Fibroblast of the aortic adventitia (primary cell): ENCODE measurements around the gene AK5. TPM values are rescaled to one million over a fixed set of nuclear protein-coding genes. Genes with fewer than 3 reads are reported as not detected.

Experiments used
- DNase-seq: peaks from one replicate; pipeline ENCODE4 v3.0.0-alpha.2; 2010; ENCODE audit warnings: low read depth
- H3K4me3 ChIP-seq: 2 replicates; pipeline ENCODE4 v1.5.1; 2011; ENCODE audit warnings: low read depth, mild to moderate bottlenecking, control low read depth, low read length, moderate library complexity
- total RNA-seq: library from RNA; depleted of rRNA; stranded (reverse); fragments of >200 nt; gene quantifications from 2 replicates; pipeline ENCODE4 v1.2.3, GENCODE V29; 2012; ENCODE audit warnings: low replicate concordance
- TF ChIP-seq, protein P1 (sequence below): IDR thresholded peaks from 2 replicates; pipeline ENCODE4 v1.5.1; 2011; ENCODE audit warnings: mild to moderate bottlenecking, low read length, control low read depth, inconsistent platforms; ENCODE audit not compliant: insufficient read depth

AK5 gene
- total RNA-seq, 1 donor: 13.5 TPM

DNA sequence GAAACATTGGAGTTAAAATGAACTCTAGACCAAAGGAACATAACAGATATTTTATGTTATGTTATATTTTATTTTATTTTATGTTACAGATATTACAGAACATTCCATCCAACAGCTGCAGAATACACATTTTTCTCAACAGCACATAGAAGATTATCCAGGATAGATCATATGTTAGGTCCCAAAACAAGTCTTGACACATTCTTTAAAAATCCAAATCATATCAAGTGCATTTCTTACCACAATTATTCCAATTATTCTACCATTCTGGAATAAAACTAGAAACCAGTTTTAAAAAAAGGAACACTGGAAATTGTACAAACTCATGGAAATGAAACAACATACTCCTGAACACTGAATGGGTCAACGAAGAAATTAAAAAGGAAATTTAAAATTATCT is 31.7 kb upstream of the AK5 start:
- H3K4me3 ChIP-seq: no peak overlapping the region
- no peak for DNase-seq
- TF ChIP-seq, protein P1, sequence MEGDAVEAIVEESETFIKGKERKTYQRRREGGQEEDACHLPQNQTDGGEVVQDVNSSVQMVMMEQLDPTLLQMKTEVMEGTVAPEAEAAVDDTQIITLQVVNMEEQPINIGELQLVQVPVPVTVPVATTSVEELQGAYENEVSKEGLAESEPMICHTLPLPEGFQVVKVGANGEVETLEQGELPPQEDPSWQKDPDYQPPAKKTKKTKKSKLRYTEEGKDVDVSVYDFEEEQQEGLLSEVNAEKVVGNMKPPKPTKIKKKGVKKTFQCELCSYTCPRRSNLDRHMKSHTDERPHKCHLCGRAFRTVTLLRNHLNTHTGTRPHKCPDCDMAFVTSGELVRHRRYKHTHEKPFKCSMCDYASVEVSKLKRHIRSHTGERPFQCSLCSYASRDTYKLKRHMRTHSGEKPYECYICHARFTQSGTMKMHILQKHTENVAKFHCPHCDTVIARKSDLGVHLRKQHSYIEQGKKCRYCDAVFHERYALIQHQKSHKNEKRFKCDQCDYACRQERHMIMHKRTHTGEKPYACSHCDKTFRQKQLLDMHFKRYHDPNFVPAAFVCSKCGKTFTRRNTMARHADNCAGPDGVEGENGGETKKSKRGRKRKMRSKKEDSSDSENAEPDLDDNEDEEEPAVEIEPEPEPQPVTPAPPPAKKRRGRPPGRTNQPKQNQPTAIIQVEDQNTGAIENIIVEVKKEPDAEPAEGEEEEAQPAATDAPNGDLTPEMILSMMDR: no peak

DNA sequence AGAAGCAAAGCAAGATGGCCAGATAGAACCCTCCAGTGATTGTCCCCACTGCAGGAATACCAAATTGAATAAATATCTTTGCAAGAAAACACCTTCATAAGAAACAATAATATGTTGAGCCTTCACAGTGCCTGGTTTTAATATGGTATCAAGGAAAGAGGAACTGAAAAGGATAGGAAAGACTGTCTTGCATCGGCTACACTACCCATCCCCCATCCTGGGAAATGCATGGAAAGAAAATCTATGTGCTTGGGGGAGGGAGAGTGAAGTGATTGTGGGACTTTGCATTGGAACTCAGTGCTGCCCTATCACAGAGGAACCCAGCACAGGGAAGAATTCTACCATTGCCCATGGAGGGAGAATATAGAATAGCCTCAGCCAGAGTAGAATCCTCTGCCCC is 28.6 kb upstream of the AK5 start:
- H3K4me3 ChIP-seq: no peak overlapping the region
- TF ChIP-seq, protein P1: no peak
- no peak for DNase-seq

DNA sequence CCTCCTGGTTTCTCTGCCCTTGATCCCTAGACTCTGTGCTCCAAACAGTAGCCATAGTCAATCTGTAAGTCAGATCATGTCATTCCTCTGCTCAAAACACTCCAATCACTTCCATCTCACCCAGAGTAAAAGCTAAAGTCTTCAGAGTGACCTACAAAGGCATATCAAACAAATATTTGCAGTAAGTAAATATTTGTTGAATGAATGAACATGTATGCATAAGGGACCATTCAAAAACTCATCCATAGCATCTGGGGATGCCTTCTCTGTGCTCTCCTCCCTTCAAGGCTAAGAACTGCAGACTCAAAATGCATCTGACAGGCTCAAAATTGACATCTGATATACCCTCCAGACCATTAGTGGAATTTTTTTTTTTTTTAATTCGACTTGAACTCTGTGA is 18.1 kb upstream of the AK5 start:
- no peak for DNase-seq
- TF ChIP-seq, protein P1: no peak
- H3K4me3 ChIP-seq: no peak overlapping the region

DNA sequence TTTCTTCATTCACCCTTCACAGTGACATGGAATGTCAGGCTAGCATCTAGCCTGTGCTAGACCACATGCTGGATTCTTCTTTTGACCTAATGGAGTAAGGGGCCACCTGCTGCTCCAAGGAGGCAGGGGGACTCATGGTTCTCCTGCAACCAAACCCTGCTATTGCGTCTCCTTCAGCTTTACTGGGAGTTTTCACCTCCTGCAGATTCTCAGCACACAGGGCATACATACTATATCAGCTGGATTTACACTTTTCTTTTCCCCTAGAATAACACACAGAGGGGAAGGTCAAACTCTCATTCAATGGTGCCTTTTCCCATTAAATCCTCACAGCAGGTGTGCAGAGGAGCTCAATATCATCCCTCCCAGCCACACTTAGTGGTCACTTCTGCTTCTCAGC is 16.6 kb upstream of the AK5 start:
- H3K4me3 ChIP-seq: no peak overlapping the region
- no peak for DNase-seq
- TF ChIP-seq, protein P1: no peak

DNA sequence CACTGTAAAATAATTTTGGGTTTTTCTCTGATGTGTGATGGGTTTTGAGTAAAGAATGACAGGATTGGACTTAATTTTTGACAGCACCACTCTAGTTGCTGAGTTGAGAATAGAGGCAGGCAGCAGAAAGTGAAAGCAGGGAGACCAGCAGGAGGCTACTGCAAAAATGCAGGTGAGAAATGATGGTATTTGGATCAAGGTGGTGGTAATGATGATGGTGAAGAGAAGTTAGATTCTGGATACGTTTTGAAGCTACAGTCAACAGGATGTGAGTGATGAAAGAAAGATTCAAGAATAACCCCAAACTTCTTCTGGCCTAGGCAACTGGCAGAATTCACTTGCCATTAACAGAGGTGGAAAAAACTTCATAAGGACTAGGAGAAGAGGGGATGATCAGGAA is 14.8 kb upstream of the AK5 start:
- DNase-seq: no peak
- TF ChIP-seq, protein P1: no peak
- H3K4me3 ChIP-seq: no peak overlapping the region

DNA sequence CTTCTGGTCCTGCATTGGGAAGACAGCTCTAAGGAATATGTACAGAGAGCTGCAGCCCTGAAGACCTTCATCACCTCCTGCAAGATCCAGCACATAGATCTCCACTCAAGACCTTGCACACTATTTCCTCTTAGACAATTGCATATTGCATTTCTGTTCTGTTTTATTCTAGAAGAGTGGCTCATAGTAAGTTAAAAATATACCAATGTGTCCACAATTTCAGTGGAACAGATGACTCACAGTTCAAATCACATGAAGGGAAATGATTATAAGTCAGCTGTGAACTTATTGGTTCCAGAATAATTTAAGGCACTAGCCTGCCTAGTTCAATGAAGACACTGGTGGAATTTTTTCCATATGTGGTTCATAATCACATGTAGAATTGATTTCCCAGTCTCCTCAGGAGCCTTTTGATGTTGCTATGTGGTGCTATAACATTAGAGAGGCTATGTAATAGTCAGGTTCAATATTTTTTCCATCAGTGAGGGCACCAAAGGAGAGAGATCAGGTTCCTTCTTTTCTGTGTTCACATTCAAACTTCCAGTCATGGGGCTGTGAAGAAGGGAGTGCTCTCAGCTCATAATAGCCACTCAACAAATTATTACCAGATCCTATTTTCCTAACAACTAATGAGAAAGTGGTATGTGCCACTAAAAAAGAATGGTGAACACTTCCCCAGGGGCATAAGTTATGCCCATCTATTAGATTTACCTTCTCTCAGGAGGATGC is 9.8 kb upstream of the AK5 start:
- TF ChIP-seq, protein P1: no peak
- DNase-seq: peak; percentile 68
- no peak overlapping the region for H3K4me3 ChIP-seq

DNA sequence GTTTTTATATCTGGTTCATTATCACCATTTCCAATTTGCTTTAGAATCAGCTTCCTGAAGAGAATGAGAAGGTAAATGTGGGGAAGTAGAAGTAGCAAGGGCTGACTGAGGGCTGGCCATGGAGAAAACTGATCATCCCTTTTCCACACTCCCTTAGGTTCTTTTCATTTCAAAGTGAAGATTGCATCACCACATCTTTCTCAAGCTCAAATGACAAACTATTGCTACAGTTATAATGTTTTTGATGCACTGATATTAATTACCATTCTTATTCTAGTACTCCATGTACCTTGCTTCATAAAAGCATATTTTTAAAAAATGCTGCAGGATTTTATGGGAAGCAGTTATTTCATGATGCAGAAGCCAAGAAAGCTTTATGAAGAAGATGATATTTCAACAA is 7.9 kb upstream of the AK5 start:
- DNase-seq: peak; percentile 21
- TF ChIP-seq, protein P1: no peak
- H3K4me3 ChIP-seq: no peak overlapping the region
